ENCODE data around the gene THSD4.
"Not testable (repeated sequence)": the region's sequence is repeated elsewhere in the genome, so short reads cannot be mapped to it uniquely, and the experiment has no call there.

DNA sequence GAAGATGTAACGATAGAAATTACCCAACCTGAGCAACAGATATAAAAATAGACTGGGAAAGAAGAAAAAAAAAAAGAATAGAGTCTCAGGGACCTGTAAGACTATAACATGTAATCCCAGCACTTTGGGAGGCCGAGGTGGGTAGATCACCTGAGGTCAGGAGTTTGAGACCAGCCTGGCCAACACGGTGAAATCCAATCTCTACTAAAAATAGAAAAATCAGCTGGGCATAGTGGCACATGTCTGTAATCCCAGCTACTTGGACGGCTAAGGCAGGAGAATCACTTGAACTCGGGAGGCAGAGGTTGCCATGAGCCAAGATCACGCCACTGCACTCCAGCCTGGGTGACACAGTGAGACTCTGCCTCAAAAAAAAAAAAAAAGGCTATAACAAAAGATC, 12.9 kb downstream of the THSD4 start:
- not testable (repeated sequence) for TF ChIP-seq POLR2AphosphoS5 (IDR thresholded peaks at IDR 0.05; ENCODE audit: insufficient read depth in 1 of 2, low read depth in 1 of 2); CTCF (IDR thresholded peaks at IDR 0.05); POLR2A (IDR thresholded peaks at IDR 0.05)
